Diencephalon (tissue), 1 donor: ENCODE results near the gene SIX4. TPM values are rescaled to one million over a fixed set of nuclear protein-coding genes. Genes with fewer than 3 reads are reported as not detected.

Source experiments
- total RNA-seq: library from RNA; depleted of rRNA; stranded (reverse); fragments of >200 nt; gene quantifications from one replicate; pipeline ENCODE4 v1.2.3, GENCODE V29; 2014

The SIX4 gene
- total RNA-seq: 0.92 TPM

DNA sequence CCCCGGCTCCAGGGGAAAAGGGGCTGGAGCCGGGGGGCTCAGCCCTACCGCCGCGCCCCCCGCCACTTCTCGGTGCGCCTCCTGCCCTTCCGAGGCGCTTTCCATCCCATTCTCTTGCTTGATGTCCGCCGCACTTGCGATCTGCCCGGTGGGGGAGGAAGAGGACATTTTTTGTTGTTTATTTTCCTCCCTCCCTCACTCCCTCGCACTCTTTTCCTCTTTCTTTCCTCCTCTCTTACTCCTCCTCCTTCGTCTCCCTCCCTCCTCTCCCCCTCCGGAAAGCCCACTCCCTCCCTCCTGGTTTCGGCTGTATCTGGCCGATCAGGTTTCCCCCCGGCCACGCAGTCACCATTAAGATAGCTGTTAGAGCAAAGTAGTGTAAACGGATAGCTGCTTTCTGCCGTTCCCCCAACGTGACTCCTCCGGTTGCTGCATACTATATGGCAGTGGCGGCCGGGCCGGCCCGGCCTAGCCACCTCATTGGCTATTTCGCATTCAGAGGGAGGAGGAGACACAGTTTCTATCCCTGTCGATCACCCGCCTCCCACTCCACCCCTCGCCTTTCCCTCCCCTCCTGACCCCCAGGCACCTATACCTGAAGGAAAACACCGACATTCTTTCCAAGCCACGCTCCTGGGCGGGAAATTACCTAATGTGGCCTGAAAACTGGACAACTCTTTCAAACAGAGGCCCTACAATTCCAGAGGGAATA, at the start of gene SIX4:
Gene SIX4 (minus strand): TSS at position 445 of the 712 bp plus-strand sequence. CDS start 277 bp downstream, at position 168.

DNA sequence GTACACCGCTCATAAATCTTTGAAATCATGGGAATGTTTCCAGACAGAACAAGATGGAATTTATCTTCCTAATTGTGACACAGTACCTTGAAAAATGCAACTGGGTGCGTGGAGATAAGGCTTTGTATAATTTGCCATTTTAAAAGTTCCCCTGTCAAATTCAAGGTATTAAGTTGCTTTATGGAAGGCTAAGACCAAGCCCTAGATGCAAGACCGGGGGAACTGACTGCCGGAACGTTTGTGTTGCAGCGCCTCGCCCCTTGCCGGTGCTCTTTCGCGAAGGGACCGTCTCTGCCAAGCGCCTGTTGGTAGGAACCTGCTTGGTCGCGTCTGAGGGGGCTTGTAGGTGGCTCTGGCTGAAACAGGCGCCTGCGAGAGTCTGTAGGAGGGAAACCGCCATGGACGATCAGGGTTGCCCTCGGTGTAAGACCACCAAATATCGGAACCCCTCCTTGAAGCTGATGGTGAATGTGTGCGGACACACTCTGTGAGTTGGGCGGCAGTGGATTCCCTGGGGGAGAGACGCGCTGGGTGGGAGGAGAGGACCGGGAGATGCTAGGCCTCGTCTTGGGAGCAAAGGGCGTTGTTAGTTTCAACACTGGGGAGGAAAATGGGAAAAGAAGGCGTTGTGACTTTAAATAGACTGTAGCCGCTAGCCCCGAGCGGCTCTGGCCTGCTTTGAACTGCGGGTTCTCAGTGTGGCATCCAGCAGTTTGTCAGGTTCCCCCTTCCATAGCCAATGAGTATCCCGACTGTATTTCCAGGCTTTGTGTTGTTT, 10.5 kb upstream of the SIX4 start, which contains the start of gene MNAT1:
Gene MNAT1 (plus strand): TSS at position 297 of the 778 bp plus-strand sequence. CDS start 102 bp downstream, at position 399.

Other genes starting within 250 kb of the SIX4 start
- 0.92 TPM for gene C14orf39, start 238.3 kb downstream of the SIX4 start, total RNA-seq
- gene SIX6, start 215.2 kb downstream of the SIX4 start, total RNA-seq: 0.69 TPM
- 0.46 TPM for gene SIX1, start 74.9 kb downstream of the SIX4 start, total RNA-seq
- 93.0 TPM for gene MNAT1, start 10.4 kb upstream of the SIX4 start, total RNA-seq